ENCODE data around the gene SPNS2.
A peak's percentile ranks its signal among the peaks of the same experiment; 100 is the strongest.

The SPNS2 gene

GRCh38 chr17:4551796-4552525, 53.3 kb downstream of the SPNS2 start:
- DNase-seq = no peak

GRCh38 chr17:4553669-4554068, 55.0 kb downstream of the SPNS2 start:
- DNase-seq = no peak

GRCh38 chr17:4554441-4554996, 55.8 kb downstream of the SPNS2 start:
- DNase-seq = no peak

GRCh38 chr17:4554997-4555799, 56.5 kb downstream of the SPNS2 start, which contains the start of gene MYBBP1A:
MYBBP1A (minus strand) TSS chr17:4555384; CDS start chr17:4555324, 60 bp downstream.
- DNase-seq = peak; percentile 99

GRCh38 chr17:4555873-4556759, 57.4 kb downstream of the SPNS2 start:
- DNase-seq = no peak

GRCh38 chr17:4556996-4557395, 58.3 kb downstream of the SPNS2 start:
- DNase-seq = no peak

GRCh38 chr17:4557626-4558346, 59.1 kb downstream of the SPNS2 start:
- DNase-seq = no peak

GRCh38 chr17:4558347-4558971, 59.8 kb downstream of the SPNS2 start:
- DNase-seq = no peak

GRCh38 chr17:4559139-4559791, 60.6 kb downstream of the SPNS2 start:
- no peak for DNase-seq

- DNase-seq = no peak
Observed at GRCh38 chr17:4559966-4560365, 61.3 kb downstream of the SPNS2 start.

GRCh38 chr17:4560421-4560820, 61.7 kb downstream of the SPNS2 start, which contains the start of gene GGT6:
GGT6 (minus strand) TSS chr17:4560577; CDS start chr17:4560521, 56 bp downstream.
- DNase-seq = no peak

- no peak for DNase-seq
Observed at GRCh38 chr17:4560837-4561256, 62.2 kb downstream of the SPNS2 start.

- no peak for DNase-seq
Observed at GRCh38 chr17:4562015-4562969, 63.6 kb downstream of the SPNS2 start.

GRCh38 chr17:4565209-4566141, 66.8 kb downstream of the SPNS2 start:
- peak; percentile 92 for DNase-seq

- DNase-seq = peak; percentile 75
Observed at GRCh38 chr17:4566785-4567184, 68.1 kb downstream of the SPNS2 start.

- DNase-seq = no peak
Observed at GRCh38 chr17:4569591-4569990, 70.9 kb downstream of the SPNS2 start.

- no peak for DNase-seq
Observed at GRCh38 chr17:4572131-4572530, 73.5 kb downstream of the SPNS2 start.

- DNase-seq = no peak
Observed at GRCh38 chr17:4573115-4573514, 74.4 kb downstream of the SPNS2 start.

GRCh38 chr17:4573669-4574068, 75.0 kb downstream of the SPNS2 start:
- DNase-seq = no peak
